ENCODE measurements around the gene GADD45GIP1.
"Not testable (repeated sequence)": the region's sequence is repeated elsewhere in the genome, so short reads cannot be mapped to it uniquely, and the experiment has no call there.

The GADD45GIP1 gene

DNA sequence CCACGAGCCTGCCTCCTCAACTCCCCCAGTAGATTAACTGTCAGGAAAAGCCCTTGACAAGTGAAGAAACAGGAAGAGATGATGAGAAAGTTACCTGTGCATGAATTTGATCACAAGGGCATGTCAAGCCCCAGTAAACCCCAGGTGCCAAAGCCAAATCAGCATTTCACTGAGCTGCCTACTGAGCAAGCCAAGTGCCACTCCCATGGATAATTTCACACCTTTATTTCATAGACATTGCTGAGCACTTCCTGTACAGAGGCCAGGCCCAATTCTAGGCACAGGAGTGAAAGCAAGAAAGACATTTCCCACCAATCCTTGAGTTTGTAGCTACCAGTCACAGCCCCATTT, 2.4 kb downstream of the GADD45GIP1 start:
- no peaks in the 10 kb centered on the region for H3K27me3 Mint-ChIP-seq
- no peak overlapping the region for H3K4me3 Mint-ChIP-seq
- H3K9me3 Mint-ChIP-seq = no peaks in the 10 kb centered on the region
- ATAC-seq = no peak
- peaks cover 49% of the 10 kb centered on the region for H3K36me3 Mint-ChIP-seq
- peak overlapping the region; percentile 98 for H3K27ac Mint-ChIP-seq
- peaks cover 51% of the 10 kb centered on the region for H3K4me1 Mint-ChIP-seq

GRCh38 chr19:12953799-12954611, 3.0 kb downstream of the GADD45GIP1 start:
- Mint-ChIP-seq H3K9me3 (no peaks in the 10 kb centered on the region), H3K27ac (peak overlapping the region; percentile 98), H3K4me1 (peaks cover 52% of the 10 kb centered on the region), H3K36me3 (peaks cover 53% of the 10 kb centered on the region), H3K4me3 (no peak overlapping the region), H3K27me3 (no peaks in the 10 kb centered on the region)
- no peak for ATAC-seq

DNA sequence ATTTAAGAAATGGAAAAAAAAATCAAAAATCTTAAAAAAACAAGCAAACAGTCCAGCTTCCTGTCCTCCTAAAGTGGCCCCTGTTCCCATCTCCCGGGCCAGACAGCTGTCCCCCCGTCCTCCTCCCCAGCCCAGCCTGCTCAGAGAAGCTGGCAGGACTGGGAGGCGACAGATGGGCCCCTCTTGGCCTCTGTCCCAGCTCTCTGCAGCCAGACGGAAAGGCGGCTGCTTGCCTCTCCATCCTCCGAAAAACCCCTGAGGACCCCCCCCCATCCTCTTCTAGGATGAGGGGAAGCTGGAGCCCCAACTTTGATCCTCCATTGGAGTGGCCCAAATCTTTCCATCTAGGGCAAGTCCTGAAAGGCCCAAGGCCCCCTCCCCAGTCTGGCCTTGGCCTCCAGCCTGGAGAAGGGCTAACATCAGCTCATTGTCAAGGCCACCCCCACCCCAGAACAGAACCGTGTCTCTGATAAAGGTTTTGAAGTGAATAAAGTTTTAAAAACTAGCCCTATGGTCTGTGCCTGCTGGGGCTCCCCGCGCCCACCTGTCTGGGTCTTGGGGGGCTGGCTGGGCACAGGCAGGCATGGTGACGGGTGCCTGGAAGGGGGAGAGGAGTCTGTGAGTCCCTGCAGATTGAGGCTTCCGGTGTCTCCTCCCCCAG, 3.8 kb downstream of the GADD45GIP1 start:
- H3K4me1 Mint-ChIP-seq = peaks cover 52% of the 10 kb centered on the region
- H3K4me3 Mint-ChIP-seq = no peak overlapping the region
- H3K9me3 Mint-ChIP-seq = no peaks in the 10 kb centered on the region
- no peaks in the 10 kb centered on the region for H3K27me3 Mint-ChIP-seq
- peak overlapping the region; percentile 98 for H3K27ac Mint-ChIP-seq
- ATAC-seq = no peak
- peaks cover 57% of the 10 kb centered on the region for H3K36me3 Mint-ChIP-seq

DNA sequence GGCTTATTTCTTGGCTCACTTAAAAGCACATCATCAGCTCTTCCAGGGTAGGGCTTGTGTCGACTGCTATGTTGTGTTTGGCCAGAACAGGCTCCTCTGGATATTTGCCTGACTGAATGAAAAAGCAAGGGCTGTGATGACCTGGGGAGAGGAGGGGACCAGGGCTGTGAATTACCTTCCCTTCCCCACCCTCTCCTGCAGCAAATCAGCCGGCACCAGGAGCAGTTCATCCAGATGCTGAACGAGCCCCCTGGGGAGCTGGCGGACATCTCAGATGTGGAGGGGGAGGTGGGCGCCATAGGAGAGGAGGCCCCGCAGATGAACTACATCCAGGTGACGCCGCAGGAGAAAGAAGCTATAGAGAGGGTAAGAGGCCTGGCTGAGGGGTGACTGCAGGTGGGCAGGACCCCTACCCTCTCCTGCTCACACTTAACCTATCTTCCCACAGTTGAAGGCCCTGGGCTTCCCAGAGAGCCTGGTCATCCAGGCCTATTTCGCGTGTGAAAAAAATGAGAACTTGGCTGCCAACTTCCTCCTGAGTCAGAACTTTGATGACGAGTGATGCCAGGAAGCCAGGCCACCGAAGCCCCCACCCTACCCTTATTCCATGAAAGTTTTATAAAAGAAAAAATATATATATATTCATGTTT, 4.4 kb downstream of the GADD45GIP1 start:
- Mint-ChIP-seq H3K36me3 (peaks cover 63% of the 10 kb centered on the region), H3K27ac (no peak overlapping the region), H3K4me3 (no peak overlapping the region), H3K9me3 (no peaks in the 10 kb centered on the region), H3K4me1 (peaks cover 52% of the 10 kb centered on the region), H3K27me3 (no peaks in the 10 kb centered on the region)
- ATAC-seq = no peak

DNA sequence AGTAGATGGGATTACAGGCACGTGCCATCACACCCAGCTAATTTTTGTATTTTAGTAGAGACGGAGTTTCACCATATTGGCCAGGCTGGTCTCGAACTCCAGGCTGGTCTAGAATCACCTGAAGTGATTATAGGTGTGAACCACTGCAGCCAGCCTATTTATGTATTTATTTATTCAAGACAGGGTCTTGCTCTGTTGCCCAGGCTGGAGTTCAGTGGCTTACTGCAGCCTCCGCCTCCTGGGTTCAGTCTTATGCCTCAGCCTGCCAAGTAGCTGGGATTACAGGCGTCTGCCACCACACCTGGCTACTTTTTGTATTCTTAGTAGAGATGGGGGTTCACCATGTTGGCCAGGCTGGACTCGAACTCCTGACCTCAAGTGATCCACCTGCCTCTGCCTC, 5.0 kb downstream of the GADD45GIP1 start:
- H3K9me3 Mint-ChIP-seq, ATAC-seq, H3K27me3 Mint-ChIP-seq, H3K4me3 Mint-ChIP-seq: not testable (repeated sequence)
- peaks cover 53% of the 10 kb centered on the region for H3K4me1 Mint-ChIP-seq
- peak overlapping the region; percentile 11 for H3K27ac Mint-ChIP-seq
- peaks cover 63% of the 10 kb centered on the region for H3K36me3 Mint-ChIP-seq

GRCh38 chr19:12949363-12950283, 7.4 kb downstream of the GADD45GIP1 start:
- no peaks in the 10 kb centered on the region for H3K27me3 Mint-ChIP-seq
- peaks cover 51% of the 10 kb centered on the region for H3K4me1 Mint-ChIP-seq
- peaks cover 72% of the 10 kb centered on the region for H3K36me3 Mint-ChIP-seq
- no peak for ATAC-seq
- H3K4me3 Mint-ChIP-seq = no peak overlapping the region
- no peak overlapping the region for H3K27ac Mint-ChIP-seq
- no peaks in the 10 kb centered on the region for H3K9me3 Mint-ChIP-seq

GRCh38 chr19:12948612-12949362, 8.2 kb downstream of the GADD45GIP1 start:
- no peak overlapping the region for H3K4me3 Mint-ChIP-seq

DNA sequence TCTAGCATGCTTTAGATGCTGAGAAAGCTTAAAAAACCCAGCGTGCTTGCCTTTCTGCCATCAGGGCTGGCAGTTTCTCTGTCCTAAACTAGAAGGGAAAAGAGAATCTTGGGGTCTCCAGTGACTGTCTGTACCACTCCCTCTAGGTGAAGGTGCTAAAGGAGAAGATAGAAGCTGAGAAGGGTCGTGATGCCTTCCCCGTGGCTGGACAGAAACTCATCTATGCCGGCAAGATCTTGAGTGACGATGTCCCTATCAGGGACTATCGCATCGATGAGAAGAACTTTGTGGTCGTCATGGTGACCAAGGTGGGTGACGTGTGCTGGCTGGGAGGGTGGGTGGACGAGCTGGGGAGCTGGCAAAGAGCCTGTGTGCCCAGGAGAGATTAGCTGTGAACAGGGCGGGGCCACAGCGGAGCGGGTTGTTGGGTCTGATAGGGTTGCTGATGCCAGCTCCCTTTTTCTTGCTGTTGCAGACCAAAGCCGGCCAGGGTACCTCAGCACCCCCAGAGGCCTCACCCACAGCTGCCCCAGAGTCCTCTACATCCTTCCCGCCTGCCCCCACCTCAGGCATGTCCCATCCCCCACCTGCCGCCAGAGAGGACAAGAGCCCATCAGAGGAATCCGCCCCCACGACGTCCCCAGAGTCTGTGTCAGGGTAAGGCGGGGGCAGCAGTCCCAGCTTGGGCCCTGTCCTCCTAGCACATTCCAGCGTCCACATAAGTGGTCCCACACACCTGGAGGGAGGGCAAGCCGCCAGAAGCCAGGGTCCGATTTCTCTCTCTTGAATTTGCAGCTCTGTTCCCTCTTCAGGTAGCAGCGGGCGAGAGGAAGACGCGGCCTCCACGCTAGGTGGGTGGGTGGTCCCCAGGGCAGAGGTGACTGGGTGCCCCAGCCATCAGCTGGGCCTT, 9.1 kb downstream of the GADD45GIP1 start:
- H3K27me3 Mint-ChIP-seq = no peaks in the 10 kb centered on the region
- no peak overlapping the region for H3K27ac Mint-ChIP-seq
- H3K4me3 Mint-ChIP-seq = no peak overlapping the region
- no peaks in the 10 kb centered on the region for H3K9me3 Mint-ChIP-seq
- peaks cover 73% of the 10 kb centered on the region for H3K36me3 Mint-ChIP-seq
- ATAC-seq = no peak
- peaks cover 51% of the 10 kb centered on the region for H3K4me1 Mint-ChIP-seq

More at GRCh38 chr19:12948612-12949362, 8.2 kb downstream of the GADD45GIP1 start:
- H3K27ac Mint-ChIP-seq = no peak overlapping the region
- ATAC-seq = no peak
- peaks cover 73% of the 10 kb centered on the region for H3K36me3 Mint-ChIP-seq
- H3K4me1 Mint-ChIP-seq = peaks cover 51% of the 10 kb centered on the region
- no peaks in the 10 kb centered on the region for H3K27me3 Mint-ChIP-seq
- H3K9me3 Mint-ChIP-seq = no peaks in the 10 kb centered on the region

DNA sequence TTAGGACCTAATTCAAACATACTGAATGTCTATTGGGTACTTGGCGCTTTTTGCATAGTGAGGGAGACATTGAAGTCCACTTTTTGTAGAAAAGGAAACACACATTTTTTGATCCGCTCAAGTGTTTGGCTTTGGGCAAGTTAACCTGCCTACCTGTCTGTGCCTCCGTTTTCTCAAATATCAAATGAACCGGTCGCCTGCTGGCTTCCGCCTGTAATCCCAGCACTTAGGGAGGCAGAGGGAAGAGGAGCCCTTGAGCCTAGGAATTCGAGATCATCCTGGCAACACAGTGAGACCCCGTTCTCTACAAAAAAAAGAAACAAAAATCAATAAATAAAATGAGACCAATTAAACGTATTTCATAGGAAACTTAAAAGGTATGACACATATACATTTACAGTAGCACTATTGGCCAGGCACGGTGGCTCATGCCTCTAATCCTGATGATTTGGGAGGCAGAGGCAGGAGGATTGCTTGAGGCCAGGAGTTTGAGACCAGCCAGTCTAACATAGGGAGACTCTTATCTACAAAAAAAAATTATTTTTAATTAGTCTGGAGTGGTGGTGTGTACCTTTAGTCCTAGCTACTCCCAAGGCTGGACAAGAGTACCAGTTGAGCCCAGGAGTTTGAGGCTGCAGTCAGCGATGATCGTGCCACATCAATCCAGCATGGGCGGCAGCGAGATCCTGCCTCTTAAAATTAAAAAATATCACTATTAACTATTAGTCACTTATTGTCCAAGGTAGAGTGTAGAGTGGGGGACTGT, 10.1 kb downstream of the GADD45GIP1 start:
- peaks cover 52% of the 10 kb centered on the region for H3K4me1 Mint-ChIP-seq

GRCh38 chr19:12946092-12946721, 10.8 kb downstream of the GADD45GIP1 start:
- Mint-ChIP-seq H3K4me3 (peak overlapping the region; percentile 98), H3K36me3 (peaks cover 75% of the 10 kb centered on the region), H3K4me1 (peaks cover 59% of the 10 kb centered on the region), H3K9me3 (no peaks in the 10 kb centered on the region), H3K27me3 (no peaks in the 10 kb centered on the region), H3K27ac (peak overlapping the region; percentile 99)
- ATAC-seq = peak; percentile 81

More for the DNA sequence above, 10.1 kb downstream of the GADD45GIP1 start:
- Mint-ChIP-seq H3K9me3 (no peaks in the 10 kb centered on the region), H3K36me3 (peaks cover 76% of the 10 kb centered on the region), H3K27ac (peak overlapping the region; percentile 99), H3K27me3 (no peaks in the 10 kb centered on the region), H3K4me3 (peak overlapping the region; percentile 98)
- no peak for ATAC-seq

DNA sequence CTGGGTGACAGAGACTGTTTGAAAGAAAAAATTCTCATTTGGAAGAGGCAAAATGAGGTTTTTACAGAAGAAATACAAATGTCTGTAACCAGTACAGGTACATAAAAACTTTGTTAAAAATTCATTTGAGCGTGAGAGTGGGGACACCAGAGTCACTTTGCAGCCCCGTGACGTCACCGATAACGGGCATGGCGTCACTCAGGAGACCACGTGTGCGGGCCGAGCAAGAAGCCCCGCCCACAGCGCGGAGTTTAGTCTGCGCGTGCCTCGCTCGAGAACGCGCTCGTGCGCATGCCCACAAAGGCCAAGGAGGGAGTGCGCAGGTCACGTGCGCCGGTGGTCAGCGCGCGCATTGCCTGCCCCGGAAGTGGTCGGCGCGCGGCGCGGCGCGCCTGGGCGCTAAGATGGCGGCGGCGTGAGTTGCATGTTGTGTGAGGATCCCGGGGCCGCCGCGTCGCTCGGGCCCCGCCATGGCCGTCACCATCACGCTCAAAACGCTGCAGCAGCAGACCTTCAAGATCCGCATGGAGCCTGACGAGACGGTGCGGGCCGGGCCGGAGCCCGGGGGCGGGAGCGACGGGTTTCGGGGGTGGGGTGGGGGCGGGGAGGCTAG, 11.4 kb downstream of the GADD45GIP1 start, which contains the start of gene RAD23A:
Gene RAD23A, plus strand, starts transcription at position 384 of the 613 bp plus-strand sequence. Its CDS starts 87 bp downstream, at position 471.
- H3K36me3 Mint-ChIP-seq = peaks cover 76% of the 10 kb centered on the region

DNA sequence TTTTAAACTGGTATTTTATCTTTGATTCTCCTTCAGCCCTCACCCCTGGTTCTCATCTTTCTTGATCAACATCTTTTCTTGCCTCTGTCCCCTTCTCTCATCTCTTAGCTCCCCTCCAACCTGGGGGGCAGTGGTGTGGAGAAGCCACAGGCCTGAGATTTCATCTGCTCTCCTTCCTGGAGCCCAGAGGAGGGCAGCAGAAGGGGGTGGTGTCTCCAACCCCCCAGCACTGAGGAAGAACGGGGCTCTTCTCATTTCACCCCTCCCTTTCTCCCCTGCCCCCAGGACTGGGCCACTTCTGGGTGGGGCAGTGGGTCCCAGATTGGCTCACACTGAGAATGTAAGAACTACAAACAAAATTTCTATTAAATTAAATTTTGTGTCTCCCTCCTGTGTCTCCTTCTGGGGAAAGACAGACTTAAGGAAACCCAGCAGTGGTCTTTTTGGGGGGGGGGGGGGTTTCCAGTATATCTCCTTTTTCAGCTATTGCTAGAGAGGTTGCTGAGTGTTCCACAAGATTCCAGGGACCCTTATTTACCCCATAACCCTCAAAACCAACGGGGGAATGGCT, 12.8 kb downstream of the GADD45GIP1 start:
- H3K4me1 Mint-ChIP-seq = peaks cover 69% of the 10 kb centered on the region
- H3K27me3 Mint-ChIP-seq = no peaks in the 10 kb centered on the region
- H3K4me3 Mint-ChIP-seq = peak overlapping the region; percentile 55
- H3K9me3 Mint-ChIP-seq = no peaks in the 10 kb centered on the region
- ATAC-seq = no peak
- H3K36me3 Mint-ChIP-seq = peaks cover 76% of the 10 kb centered on the region
- H3K27ac Mint-ChIP-seq = peak overlapping the region; percentile 99

More for the DNA sequence above, 11.4 kb downstream of the GADD45GIP1 start, which contains the start of gene RAD23A:
- peak; percentile 93 for ATAC-seq
- no peaks in the 10 kb centered on the region for H3K9me3 Mint-ChIP-seq
- peak within 1 kb of the TSS; percentile 98 for H3K4me3 Mint-ChIP-seq
- peaks cover 65% of the 10 kb centered on the region for H3K4me1 Mint-ChIP-seq
- peak within 1 kb of the TSS; percentile 99 for H3K27ac Mint-ChIP-seq
- no peaks in the 10 kb centered on the region for H3K27me3 Mint-ChIP-seq

All from stimulated activated memory B cell treated with anti-CD40 and anti-IgM and Interleukin-4, amounts not matched to agents 10 μg/mL and 1 μg/mL and 100 μg/mL, for 72 hours (primary cell).